Measurements from ENCODE around the gene DNAJA1.
"Not testable (repeated sequence)": the region's sequence is repeated elsewhere in the genome, so short reads cannot be mapped to it uniquely, and the experiment has no call there.

DNAJA1 gene

DNA sequence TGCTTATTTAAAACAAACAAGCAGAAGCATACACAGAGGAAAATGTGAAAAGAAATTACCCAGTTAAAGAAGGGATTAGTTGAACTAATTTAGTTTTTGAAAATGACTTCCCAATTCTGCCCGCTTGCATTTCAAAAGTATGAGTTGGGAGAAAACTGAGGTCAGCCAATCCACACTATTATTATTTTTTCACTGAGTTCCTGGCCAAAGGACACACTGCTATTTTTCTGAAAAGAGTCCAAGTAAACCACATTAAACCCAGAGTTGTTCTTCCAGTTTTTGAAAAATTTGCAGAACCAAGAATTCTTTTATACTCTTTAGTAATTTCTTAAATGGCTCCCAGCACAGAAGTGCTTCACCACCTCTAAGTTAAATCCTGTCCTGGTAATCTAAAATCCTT lies 43.9 kb downstream of the DNAJA1 start:
- no peak for DNase-seq
- intact Hi-C loops (cut with DNase I): no loop called here

DNA sequence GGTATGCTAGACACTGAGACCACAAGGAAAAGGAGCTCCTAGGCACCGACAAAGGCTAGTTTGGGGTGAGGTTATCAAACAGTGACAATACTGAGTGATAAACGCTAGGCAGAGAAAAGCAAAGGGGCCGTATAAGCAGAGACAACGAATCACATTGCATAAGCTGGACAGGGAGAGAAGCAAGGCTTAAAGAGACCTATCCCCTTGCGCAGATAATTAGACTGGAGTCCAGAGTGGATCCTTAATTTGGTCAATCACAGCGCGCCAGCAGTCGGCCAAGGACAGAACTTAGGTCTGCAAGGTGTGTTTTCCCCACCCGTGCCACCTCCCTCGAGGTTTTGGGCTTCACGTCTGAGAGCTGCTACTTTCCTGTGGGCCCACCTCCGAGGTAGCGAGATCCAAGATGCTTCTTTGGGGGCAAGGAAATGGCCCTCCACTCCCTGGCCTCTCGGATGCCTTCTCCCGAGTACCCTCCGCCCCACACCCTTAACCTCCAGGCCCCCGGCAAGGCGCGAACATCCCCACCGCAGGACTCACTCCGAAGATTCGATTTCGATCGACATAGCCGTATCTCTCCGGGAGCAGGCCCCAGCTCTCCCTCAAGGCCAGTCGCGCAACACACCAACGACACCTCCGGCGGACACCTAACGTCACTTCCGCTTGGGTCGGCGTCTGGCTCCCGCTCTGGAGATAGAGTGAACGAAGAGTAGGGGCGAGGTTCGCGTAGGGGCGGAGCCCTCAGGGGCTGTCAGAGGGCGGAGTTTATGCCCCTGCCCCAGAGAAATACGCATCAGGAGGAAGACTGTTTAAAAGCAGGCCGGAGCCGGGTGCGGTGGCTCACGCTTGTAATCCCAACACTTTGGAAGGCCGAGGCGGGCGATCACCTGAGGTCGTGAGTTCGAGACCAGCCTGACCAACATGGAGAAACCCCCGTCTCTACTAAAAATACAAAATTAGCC lies 51.3 kb downstream of the DNAJA1 start, which contains the start of gene SMU1:
Gene SMU1, minus strand, starts transcription at position 629 of the 959 bp plus-strand sequence. Its CDS starts 66 bp downstream, at position 563.
- peak; percentile 94 to 99 (median 97) for DNase-seq
- intact Hi-C loops (cut with DNase I): loop anchor here (5.0 kb wide), 1 partner anchor 91 kb away; the partner anchor contains the start of gene B4GALT1

DNA sequence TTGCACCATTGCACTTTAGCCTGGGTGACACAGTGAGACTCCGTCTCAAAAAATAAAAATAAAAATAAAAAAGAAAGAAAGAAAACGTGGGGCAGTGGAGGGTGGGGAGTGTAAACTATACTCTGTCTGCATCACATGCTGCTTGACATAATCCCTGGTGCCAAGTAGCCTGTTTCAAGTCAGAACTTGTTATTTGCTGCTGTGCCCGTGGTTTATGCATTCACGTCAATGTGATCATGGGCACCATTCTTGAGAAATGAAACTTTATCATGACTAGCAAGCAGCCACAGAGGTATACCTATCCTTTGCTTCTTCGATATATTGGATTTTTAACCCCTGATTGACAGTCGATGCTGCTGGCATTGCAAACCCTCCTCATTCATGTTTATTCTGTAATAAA lies 55.5 kb downstream of the DNAJA1 start:
- intact Hi-C loops (cut with DNase I): loop anchor here (5.0 kb wide), 1 partner anchor 147 kb away; no protein-coding TSS in a partner anchor
- no peak for DNase-seq

DNA sequence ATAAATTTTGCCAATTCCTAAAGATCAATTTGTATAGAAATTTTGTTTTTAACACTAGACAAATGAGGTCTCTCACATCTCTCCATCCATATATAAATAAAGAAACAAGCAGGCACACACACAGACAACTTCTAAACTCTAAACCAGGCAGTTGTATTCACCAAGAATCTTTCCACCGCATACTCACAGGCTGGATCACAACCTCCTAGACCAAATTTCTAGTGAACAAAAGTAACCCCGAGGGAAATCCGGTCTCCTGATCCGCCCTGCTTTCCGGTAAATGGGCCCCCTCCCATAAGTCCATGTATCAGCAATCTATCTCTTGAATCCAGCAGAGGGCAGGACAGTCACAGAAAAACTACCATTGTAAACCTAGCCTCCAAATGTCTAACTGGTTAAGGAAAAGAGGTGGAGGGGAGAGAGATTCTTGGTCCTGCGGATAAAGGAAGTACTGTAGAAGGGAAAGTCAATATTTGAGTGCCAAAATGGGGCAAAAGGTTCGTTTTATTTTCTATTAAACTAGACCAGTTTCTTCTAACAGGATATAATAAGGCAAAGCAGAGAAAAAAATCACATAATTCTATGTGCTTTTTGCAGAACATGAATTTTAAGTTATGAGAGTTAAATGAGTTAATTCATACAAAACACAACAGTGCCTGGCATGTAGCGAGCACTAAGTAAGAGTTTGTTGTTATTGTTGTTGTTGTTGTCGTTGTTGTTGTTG lies 56.2 kb downstream of the DNAJA1 start:
- intact Hi-C loops (cut with DNase I): loop anchor here (5.0 kb wide), 1 partner anchor 146 kb away; no protein-coding TSS in a partner anchor
- peak in 32 of 42 donors; percentile 17 to 82 (median 59) for DNase-seq

DNA sequence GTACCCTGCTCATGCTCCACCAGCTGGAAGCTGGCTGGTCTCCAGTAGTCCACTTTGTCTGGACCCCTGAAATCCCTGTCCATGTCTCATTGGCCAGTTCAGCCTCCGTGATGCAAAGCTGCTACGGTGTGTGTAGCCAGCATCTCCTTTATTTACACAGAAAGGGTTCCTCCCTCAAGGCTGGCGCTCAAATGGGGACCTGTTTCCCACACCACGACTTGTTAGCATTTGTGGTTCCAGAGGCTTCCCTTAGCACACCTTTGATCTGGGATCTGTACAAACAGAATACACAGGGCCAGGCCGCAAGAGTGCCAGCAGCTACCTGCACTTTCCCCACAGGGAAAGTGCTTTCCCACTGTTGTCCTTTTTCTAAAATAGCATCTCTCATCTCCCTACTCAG lies 57.1 kb downstream of the DNAJA1 start:
- no peak for DNase-seq
- intact Hi-C loops (cut with DNase I): loop anchor here (5.0 kb wide), 1 partner anchor 145 kb away; no protein-coding TSS in a partner anchor

DNA sequence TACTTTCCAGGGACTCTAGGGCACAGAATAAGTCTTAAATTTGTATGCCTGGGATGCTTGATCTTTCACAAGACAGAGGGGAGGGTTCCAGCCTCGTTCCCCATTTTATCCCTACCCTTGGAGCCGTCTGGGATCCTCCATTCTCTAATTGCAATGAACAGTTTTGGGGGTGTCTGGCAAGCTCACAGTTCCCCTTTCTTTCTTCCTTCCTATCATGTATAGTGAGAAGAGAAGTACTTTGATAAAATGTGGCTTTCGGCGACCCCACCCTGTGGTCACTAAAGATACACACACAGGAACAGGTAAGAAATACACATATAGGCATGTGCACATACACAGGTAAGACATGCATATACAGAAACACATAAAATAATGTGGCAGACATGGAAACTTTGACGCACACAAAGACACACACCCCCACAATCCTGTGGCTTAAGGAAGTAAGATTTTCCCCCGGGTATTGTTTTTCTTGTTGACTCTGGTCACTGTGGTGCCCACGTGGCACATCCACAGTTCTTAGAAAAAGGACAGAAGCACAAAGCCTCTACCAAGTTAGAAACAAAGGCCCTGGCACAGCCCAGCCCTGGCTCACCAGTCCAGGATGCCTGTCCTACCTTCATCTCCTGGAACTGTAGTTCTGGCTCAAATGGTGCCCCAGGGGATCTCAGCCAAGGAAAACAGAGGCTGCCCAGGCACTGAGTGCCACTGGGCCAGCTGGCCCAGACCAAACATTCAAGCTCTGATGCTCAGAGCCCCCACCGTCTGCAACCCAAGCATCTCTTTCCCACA lies 57.7 kb downstream of the DNAJA1 start:
- intact Hi-C loops (cut with DNase I): loop anchor here (5.0 kb wide), 1 partner anchor 145 kb away; no protein-coding TSS in a partner anchor
- peak in 10 of 42 donors; percentile 15 to 49 (median 25) for DNase-seq

DNA sequence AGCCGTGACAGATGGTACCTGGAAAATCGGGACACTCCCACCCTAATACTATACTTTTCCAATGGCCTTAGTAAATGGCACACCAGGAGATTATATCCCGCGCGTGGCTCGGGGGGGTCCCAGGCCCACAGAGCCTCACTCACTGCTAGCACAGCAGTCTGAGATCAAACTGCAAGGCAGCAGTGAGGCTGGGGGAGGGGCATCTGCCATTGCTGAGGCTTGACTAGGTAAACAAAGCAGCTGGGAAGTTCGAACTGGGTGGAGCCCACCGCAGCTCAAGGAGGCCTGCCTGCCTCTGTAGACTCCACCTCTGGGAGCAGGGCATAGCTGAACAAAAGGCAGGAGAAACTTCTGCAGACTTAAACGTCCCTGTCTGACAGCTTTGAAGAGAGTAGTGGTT lies 60.6 kb downstream of the DNAJA1 start:
- DNase-seq; intact Hi-C loops (cut with DNase I): not testable (repeated sequence)

Data from head of caudate nucleus (tissue), 42 donors.